Stimulated activated CD8-positive, alpha-beta memory T cell treated with anti-CD3 and anti-CD28 coated beads, Interleukin-12 subunit alpha, Interleukin-12 subunit beta, amount 100 ng/mL, for 4 hours (primary cell): ENCODE measurements around the gene MICALL1.
A peak's percentile ranks its signal among the peaks of the same experiment; 100 is the strongest.
"Not testable (repeated sequence)": the region's sequence is repeated elsewhere in the genome, so short reads cannot be mapped to it uniquely, and the experiment has no call there.

ENCODE experiments used
- DNase-seq: peaks from one replicate; pipeline ENCODE4 v3.0.0-alpha.2; 2020; ENCODE audit warnings: low read depth

The MICALL1 gene

DNA sequence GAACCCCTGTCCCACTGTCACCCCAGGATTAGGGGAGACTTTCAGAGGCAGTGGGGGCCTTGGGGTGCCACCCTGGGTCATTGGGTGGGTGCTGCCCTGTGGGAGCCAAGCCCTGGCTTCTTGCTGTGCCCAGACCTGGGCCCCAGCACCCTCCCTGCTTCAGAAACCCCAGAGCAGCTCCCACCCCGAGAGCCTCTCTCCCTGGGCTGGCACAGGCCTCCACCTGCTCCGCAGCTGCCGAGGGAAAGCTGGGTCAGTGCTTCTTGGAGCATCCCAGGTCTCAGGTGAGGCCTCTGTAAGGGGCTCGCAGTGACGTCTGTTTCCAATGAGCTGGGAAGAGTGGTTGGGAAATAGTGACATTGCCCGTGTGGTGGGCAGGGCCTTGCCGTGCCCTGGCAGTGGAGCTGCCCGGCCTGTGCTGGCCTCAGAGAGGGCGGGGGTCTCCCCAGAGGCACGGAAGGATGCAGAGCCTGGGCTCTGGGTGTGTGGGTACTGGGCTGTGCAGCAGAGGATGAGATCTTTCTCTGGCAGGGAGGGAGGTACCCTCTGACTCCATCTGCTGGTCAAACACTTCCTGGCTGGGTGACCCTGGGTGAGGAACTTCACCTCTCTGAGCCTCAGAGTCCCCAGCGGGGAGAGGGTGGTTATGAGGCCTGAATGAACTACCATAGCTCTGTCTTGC, 24.3 kb downstream of the MICALL1 start:
- DNase-seq: no peak

DNA sequence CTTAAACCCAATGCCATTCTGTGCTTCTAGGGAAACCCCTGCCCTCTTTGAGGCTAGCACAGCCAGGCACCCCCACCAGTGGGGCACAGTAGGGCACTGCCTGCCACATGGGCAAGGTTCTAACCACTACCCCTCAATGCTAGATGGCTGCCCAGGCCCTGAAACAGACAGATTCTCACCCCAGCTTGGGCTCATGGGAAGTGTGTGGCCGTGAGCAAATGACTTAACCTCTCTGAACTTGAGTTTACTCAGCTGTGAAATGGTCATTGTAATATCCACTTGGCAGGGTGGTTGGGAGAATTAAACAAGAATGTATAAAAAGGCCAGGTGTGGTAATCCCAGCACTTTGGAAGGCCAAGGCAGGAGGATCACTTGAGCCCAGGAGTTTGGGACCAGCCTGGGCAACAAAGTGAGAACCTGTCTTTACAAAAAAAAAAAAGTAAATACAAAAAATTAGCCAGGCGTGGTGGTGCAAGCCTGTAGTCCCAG, 24.9 kb downstream of the MICALL1 start:
- no peak for DNase-seq

- no peak for DNase-seq
Measured at GRCh38 chr22:37931893-37932389, 25.8 kb downstream of the MICALL1 start.

DNA sequence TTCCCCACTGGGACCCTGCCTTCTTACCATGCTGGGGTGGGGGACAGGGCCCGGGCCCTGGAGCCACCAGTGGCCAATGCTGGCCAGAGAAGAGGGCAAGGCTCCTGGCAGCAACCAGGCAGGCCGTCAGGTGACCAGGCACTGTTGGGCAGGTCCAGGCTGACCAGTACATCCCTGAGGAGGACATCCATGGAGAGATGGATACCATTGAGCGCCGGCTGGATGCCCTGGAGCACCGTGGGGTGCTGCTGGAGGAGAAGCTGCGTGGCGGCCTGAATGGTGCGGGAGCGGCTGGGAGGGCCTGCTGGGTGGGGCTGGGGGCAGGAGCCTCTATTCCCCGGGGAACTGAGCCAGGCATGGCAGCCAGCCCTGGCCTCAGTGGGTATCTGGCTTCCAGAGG, 26.3 kb downstream of the MICALL1 start:
- DNase-seq: no peak

DNA sequence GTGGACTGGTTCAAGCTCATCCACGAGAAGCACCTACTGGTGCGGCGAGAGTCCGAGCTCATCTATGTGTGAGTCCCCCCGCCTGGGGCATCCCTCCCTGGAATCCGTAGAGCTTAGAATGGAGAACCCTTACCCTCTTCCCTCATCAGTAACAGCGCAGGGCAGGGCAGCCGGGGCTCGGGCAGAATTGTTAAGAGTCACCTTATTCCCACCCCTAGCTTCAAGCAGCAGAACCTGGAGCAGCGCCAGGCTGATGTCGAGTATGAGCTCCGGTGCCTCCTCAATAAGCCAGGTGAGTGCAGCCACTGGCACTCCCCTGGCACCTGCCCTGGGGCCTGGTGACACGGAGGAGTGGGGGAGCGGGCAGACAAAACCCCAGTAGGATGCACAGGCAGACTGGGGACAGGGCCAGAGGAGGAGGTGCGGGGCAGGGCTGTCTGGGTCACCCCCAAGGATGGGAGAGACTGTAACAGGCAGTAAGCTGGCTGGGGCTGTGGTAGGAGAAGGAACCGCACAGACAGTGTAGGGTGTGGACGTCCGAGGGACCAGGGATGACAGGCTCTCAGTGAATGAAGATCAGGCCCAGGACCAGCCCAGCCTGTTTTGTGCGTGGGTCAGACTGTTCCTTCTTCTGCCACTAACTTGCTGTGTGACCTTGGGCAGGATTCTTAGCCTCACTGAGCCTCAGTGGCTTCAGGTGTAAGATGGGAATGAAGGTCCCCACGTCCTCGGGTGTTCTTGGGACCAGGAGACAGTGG, 26.9 kb downstream of the MICALL1 start:
- DNase-seq: no peak

GRCh38 chr22:37933711-37934376, 27.7 kb downstream of the MICALL1 start:
- DNase-seq: peak; percentile 67

- DNase-seq: no peak
Measured at GRCh38 chr22:37940698-37941376, 34.7 kb downstream of the MICALL1 start.

DNA sequence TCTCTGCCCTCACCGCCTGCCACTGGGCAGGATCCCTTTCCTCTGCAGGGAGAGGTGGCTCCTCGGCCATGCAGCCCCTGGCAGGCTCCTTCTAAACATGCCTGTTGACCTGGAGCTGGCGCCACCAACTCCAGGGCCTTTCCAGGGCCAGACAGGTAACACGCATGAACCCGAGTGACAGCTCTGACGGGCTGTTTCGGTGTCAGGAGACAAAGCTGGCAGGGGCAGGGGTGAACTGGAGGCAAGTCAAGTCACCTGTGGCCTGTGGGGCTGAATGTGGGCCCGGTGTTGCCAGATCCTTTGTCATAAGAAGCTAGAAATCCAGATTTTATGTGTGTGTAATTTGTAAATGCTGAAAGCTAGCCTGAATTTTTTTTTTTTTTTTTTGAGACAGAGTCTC, 36.0 kb downstream of the MICALL1 start:
- no peak for DNase-seq

DNA sequence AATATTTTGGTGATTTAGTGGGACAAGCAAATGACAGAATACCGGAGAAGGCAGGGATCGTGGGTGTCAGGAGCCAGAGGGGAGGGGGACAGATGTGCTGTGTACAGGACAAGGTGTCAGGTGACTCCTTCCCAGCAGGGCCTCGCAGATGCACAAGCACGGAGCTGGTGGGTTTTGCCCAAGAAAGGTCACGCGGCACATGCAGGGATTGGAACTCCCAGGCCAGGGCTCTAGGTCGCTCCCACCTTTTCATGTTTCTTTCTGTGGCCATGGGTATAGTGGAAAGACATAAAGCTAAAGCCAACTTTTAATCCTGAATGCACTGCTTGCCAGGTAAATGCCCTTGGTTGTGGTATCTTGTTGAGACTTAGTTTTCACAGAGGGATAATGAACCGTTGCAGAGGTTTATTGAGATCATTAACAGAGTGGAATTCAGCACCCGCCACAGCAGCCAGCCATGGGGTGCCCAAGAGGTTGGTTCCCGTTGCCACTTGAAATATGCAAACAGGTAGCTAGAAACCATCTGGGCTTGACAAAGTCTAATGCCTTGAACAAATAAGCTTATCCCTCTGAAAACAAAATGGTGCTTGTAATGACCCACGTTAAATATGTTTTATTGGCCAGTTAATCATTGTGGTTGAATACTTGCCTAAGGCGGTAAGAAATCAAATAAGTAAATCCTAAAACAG, 37.2 kb downstream of the MICALL1 start:
- no peak for DNase-seq

DNA sequence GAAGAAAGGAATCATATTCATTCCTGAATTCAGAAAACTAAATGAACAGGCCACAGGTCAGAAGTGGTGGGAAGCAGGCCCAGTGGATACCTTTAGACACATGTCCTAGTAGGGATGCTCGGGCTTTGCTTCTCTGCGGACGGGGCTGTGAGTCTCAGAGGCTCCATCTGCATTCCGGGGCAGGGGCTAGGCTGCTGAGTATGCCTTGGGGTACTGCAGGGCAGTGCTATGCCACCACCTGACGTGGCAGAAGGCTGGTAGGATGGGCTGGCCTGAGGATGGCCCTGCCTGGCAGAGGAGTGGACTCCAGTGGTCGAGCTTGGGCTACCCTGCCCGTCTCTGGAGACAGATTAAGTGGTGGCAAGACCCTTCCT, 37.7 kb downstream of the MICALL1 start:
- no peak for DNase-seq

- not testable (repeated sequence) for DNase-seq
Measured at GRCh38 chr22:37944423-37944822, 38.3 kb downstream of the MICALL1 start.

- DNase-seq: not testable (repeated sequence)
Measured at GRCh38 chr22:37947142-37947795, 41.2 kb downstream of the MICALL1 start.

- DNase-seq: no peak
Measured at GRCh38 chr22:37951305-37951704, 45.2 kb downstream of the MICALL1 start.

- not testable (repeated sequence) for DNase-seq
Measured at GRCh38 chr22:37952629-37953028, 46.5 kb downstream of the MICALL1 start.

DNA sequence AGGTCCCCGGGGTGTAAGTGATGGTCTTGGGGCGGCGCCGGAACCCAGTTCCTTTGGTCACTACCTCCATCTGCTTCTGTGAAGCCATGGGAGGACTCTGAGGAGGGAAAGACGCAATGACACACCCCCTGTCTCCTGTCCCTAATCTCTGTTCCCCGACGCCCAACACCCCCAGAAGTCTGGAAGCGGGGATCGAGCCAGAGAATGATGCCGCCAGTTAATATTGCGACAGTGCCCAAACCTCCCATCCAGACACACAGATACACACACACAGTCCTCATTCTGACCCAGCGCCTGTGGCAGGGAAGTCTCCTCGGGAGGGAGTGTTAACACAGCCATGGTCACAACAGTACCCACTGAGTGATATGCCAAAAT, 47.0 kb downstream of the MICALL1 start:
- no peak for DNase-seq

GRCh38 chr22:37953437-37954179, 47.5 kb downstream of the MICALL1 start, which contains the start of the genes C22orf23 and POLR2F:
TSS of gene C22orf23 (minus strand) at chr22:37953601. CDS start at chr22:37953149, 452 bp downstream.
TSS of gene POLR2F (plus strand) at chr22:37953699. CDS start at chr22:37953788, 89 bp downstream.
- peak; percentile 89 for DNase-seq

DNA sequence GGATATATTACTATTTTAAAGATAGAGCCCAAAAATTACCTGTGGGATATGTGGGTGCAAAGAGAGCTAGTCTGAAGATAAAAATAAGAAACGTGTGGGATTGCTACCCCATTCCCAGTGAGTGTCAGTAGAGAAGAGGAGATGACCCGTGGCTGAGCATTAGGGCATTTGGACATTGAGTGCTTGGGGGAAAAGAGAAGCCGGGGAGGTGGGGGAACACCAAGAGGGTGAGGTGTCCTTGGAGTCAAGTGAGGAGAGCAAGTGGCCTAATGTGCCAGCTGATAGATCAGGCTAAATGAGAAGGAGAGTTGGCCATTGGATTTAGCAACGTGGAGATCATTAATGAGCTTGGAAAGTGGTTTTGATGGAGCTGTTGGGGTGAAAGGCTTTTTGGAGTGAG, 48.6 kb downstream of the MICALL1 start:
- DNase-seq: no peak

- not testable (repeated sequence) for DNase-seq
Measured at GRCh38 chr22:37955825-37956397, 49.8 kb downstream of the MICALL1 start.

DNA sequence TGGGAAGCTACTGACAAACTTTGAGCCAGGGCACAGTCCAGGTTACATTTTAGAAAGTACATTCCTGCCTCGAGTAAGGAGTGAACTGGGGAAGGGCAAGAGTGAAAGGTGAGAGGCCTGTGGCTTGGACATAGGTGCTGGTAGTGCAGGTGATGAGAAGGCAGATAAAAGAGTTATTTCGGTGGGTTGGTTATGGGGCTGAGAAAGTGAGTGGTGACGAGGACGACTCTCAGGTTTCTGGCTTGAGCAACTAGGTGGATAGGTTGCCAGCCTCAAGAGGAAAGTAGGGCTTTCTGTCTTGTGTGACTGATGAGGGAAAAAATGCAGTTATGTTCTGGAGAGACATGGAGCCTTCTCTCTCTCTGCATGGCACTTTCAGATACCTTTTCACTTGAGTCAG, 51.1 kb downstream of the MICALL1 start:
- no peak for DNase-seq
